BJ (cell line): ENCODE measurements around the gene NDUFS1. TPM values are rescaled to one million over a fixed set of nuclear protein-coding genes. Genes with fewer than 3 reads are reported as not detected.
A peak's percentile ranks its signal among the peaks of the same experiment; 100 is the strongest.
"Not testable (repeated sequence)": the region's sequence is repeated elsewhere in the genome, so short reads cannot be mapped to it uniquely, and the experiment has no call there.

Experiments used
- CTCF ChIA-PET: fragments of 350-600 bp; formaldehyde crosslinking; extraction: SDS; loops from one replicate; lab custom pipeline; 2021; ENCODE audit warnings: antibody characterized with exemption, inconsistent platforms; lab: Yijun Ruan, JAX
- POLR2A ChIA-PET: fragments of 300-600 bp; sonication (Branson Sonifier 250); formaldehyde crosslinking; extraction: SDS; loops from one replicate; lab custom pipeline; 2021; ENCODE audit warnings: antibody characterized with exemption; lab: Charles Lee
- DNase-seq: peaks from one replicate; pipeline ENCODE4 v3.0.0-alpha.2; 2011; ENCODE audit warnings: low read depth
- H3K27me3 ChIP-seq: 2 replicates; pipeline ENCODE4 v1.6.0; 2011; ENCODE audit warnings: low read length; ENCODE audit not compliant: control insufficient read depth, insufficient read depth
- H3K36me3 ChIP-seq: 2 replicates; pipeline ENCODE4 v1.5.1; 2011; ENCODE audit warnings: low read length; ENCODE audit not compliant: control insufficient read depth, insufficient read depth
- H3K4me3 ChIP-seq: 2 replicates; pipeline ENCODE4 v1.5.1; 2011; ENCODE audit warnings: low read depth, mild to moderate bottlenecking, control low read depth, low read length
- CTCF ChIP-seq: IDR thresholded peaks from 2 replicates; pipeline ENCODE4 v1.5.1; 2011; ENCODE audit warnings: low read depth, mild to moderate bottlenecking, control low read depth, inconsistent platforms, low read length, moderate library complexity; ENCODE audit not compliant: insufficient read depth
- polyA plus RNA-seq: library from polyadenylated mRNA; depleted of rRNA; stranded (reverse); fragments of >200 nt; gene quantifications from 2 replicates; pipeline ENCODE4 v1.2.3, GENCODE V29; 2011

NDUFS1 gene
- polyA plus RNA-seq, 1 experiment, result 79.9 TPM

DNA sequence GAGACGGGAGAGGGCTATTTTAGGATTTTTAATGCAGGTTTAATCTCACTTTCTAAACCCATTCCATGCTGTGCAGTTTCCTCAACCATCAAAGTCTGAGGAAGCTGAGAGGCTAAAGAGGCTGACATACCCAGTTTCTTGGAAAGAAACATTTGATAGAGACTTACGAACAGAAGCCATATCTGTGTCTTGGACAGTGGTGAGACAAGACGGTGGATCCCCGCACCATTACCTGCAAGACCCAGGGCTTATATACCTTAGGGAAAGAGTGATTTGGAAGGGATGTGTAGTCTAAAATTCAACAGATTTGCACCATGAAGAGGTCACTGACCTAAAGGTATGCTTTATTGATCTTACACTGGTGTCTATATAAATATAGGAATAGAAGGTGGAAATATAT, 13.9 kb upstream of the NDUFS1 start:
- POLR2A ChIA-PET, result no interaction called here
- no peaks in the 10 kb centered on the region for H3K36me3 ChIP-seq
- no peak for DNase-seq
- H3K27me3 ChIP-seq, result no peaks in the 10 kb centered on the region
- no peak for TF ChIP-seq CTCF
- no peak overlapping the region for H3K4me3 ChIP-seq
- CTCF ChIA-PET, result interaction anchor here (1.5 kb wide), 1 partner anchor 8 kb away, joined by 5 read pairs; no protein-coding TSS in a partner anchor

DNA sequence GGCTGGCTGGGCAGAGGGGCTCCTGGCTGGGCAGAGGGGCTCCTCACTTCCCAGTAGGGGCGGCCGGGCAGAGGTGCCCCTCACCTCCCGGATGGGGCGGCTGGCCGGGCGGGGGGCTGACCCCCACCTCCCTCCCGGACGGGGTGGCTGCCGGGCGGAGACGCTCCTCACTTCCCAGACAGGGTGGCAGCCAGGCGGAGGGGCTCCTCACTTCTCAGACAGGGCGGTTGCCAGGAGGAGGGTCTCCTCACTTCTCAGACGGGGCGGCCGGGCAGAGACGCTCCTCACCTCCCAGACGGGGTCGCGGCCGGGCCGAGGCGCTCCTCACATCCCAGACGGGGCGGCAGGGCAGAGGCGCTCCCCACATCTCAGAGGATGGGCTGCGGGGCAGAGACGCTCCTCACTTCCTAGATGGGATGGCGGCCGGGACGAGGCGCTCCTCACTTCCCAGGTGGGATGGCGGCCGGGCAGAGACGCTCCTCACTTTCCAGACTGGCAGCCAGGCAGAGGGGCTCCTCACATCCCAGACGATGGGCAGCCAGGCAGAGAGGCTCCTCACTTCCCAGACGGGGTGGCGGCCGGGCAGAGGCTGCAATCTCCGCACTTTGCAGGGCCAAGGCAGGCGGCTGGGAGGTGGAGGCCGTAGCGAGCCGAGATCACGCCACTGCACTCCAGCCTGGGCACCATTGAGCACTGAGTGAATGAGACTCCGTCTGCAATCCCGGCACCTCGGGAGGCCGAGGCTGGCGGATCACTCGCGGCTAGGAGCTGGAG, 12.6 kb upstream of the NDUFS1 start:
- H3K27me3 ChIP-seq, POLR2A ChIA-PET, H3K36me3 ChIP-seq, CTCF ChIA-PET, DNase-seq, H3K4me3 ChIP-seq: not testable (repeated sequence)

DNA sequence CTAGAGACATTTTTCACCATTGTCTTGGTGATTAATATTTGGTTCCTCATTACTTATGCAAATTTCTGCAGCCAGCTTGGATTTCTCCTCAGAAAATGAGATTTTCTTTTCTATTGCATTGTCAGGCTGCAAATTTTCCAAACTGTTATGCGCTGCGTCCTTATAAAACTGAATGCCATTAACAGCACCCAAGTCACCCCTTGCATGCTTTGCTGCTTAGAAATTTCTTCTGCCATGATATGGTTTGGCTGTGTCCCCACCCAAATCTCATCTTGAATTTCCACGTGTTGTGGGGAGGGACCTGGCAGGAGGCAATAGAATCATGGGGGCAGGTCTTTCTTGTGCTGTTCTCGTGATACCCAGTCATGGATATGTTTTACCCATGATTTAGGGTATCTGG, 9.0 kb upstream of the NDUFS1 start:
- H3K36me3 ChIP-seq, POLR2A ChIA-PET, H3K27me3 ChIP-seq, DNase-seq, H3K4me3 ChIP-seq, CTCF ChIA-PET: not testable (repeated sequence)

DNA sequence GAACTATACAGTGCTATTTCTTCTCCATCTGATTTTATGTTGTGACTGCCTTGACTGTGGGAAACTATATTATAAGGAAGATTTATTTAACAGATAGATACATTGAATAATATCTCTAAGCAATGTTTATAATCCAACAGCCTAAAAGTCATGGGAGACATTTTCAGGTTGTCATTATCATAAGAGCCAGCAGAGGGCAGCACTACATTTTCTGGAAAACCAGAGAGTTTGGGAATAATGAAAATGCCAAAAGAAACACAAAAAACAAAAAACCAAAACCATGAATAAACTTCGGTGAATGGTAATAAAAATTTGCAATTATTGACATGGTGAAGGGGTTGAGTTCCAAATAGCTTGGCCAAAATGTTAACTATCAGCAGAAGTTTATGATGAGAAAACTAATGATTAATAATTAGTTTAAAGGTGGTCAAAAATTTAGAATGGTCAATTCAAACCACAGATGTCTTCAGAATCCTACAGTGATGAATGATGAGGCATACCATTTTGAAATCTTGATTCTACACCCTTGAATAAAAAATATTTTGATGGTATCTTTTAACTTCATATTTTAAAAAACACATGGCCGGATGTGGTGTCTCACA, 5.1 kb upstream of the NDUFS1 start:
- CTCF ChIA-PET, result interaction anchor here (0.7 to 2.6 kb wide), 12 partner anchors 10 to 395 kb away, joined by 3 to 10 read pairs (median 4); partner anchors contain the start of gene ADAM23
- DNase-seq, result no peak
- TF ChIP-seq CTCF, result peak; percentile 65
- no peak overlapping the region for H3K4me3 ChIP-seq
- no peaks in the 10 kb centered on the region for H3K27me3 ChIP-seq
- POLR2A ChIA-PET, result no interaction called here
- H3K36me3 ChIP-seq, result peaks cover 8% of the 10 kb centered on the region

DNA sequence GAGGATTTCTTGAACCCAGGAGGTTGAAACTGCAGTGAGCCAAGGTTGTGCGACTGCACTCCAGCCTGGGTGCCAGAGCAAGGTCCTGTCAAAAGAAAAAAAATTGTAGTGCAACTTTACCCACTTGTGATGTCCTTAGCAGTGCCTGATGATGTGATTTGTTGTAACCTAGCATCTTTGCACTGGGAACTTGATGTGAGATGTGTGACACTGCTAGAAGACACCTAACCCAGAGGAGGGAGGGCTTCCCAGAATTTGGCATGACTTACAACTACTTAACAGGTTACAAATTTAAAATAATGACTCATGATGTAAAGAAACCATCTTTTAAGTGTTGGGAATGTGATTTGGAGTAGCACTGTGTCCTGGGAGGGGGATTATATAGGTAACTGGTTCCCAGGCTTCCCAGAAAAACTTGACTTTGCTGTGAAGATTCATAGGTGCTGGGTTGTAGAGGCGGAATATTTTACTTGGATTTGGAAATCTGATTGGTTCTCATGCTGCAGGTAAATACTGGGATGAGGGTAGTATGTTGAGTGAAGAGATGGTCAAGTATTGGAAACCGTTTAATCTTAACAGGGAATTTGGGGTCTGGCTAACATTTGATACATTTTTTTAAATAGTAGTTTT, 4.1 kb upstream of the NDUFS1 start:
- ChIA-PET POLR2A (no interaction called here), CTCF (interaction anchor here (0.7 to 2.6 kb wide), 5 partner anchors 32 to 281 kb away, joined by 3 to 10 read pairs (median 4); partner anchors contain the start of gene ADAM23)
- peaks cover 8% of the 10 kb centered on the region for H3K36me3 ChIP-seq
- H3K27me3 ChIP-seq, result no peaks in the 10 kb centered on the region
- no peak for DNase-seq
- H3K4me3 ChIP-seq, result no peak overlapping the region
- TF ChIP-seq CTCF, result no peak

GRCh38 chr2:206162401-206162800, 3.2 kb upstream of the NDUFS1 start:
- H3K4me3 ChIP-seq, POLR2A ChIA-PET, CTCF ChIA-PET, DNase-seq, H3K27me3 ChIP-seq, H3K36me3 ChIP-seq: not testable (repeated sequence)
